GM18520 (cell line): ENCODE data around the gene KANSL1.
"Not testable (repeated sequence)": the region's sequence is repeated elsewhere in the genome, so short reads cannot be mapped to it uniquely, and the experiment has no call there.

ENCODE experiments used
- ATAC-seq: cut with Tn5 transposase; IDR thresholded peaks from one replicate; pipeline ENCODE4 v1.9.1; 2021; ENCODE audit not compliant: unreplicated experiment

Gene KANSL1

DNA sequence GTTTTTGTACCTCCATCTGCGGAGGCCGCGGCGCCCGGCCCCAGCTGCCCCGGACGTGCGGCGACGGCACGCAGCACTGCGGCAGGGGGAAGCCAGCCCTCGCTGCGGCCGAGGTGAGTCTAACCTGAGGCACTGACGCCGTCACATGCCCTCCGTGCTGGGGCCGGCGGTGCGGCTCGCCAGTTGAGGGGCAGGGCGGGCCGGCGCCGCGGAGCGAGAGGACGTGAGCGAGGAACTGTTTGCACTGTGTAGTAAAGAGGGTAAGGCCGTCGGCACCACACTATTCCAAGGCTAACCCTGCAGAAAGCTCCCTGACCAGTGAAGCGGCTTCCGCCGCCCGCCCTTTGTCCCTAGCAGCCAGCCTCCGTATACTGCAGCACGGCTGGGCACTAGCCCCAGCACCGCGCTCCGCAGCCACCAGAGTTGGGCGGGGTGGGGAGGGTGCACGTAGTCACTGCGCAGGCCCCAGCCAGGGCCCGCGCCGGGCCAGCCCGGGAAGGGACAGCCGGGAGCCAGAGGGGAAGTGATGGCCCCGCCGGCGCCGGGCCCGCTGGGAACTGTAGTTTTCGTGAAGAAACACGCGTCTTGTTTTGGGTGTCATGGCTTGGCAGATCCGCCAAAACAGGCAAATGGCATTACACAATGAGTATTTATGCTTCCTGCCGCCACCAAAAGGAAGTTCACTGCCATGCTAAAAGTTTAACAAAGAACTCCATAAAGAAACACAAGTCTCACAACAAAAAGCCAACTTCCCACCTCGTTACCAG, 580 bp upstream of the KANSL1 start:
- peak; percentile 49 for ATAC-seq

DNA sequence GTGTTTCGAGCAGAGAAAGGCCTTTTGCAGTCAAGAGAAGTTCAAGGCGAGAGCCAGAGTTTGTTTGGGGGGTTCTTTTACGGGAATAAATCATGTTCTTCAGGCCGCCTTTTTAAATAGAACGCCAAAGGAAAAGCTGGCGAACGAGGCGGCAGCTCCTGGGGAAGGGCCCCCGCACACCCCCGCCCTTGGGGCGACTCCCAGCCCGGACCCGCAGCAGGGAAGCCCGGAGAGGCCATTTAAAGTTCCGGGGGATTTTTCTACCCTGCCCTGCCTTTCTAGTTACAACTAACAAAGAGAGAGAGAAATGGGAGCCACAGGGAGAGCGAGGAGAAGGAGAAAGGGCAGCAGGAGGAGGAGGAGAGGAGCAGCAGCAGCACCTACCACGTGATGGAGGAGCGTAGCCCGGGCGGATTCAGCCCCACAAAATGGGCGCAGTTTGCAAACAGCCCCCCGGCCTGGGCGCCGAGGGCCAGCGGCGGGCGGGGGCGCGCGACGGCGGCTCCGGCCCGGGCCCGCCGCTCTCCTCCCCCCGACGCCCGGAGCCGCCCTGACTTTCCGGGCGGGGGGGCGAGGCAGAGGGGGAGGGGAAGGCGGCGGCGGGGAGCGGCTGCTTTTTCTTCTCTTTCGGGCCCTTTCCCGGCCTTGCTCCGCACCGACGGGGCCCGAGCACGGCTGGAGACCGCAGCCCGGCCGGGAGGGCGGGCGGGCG, 634 bp downstream of the KANSL1 start:
- peak; percentile 10 for ATAC-seq

GRCh38 chr17:46192189-46192438, 1.1 kb downstream of the KANSL1 start:
- ATAC-seq: no peak

- no peak for ATAC-seq
These were observed 1.7 kb downstream of the KANSL1 start for GRCh38 chr17:46191322-46192188.

- no peak for ATAC-seq
These were observed 2.5 kb downstream of the KANSL1 start for GRCh38 chr17:46190763-46191162.

GRCh38 chr17:46186827-46187235, 6.4 kb downstream of the KANSL1 start:
- ATAC-seq: not testable (repeated sequence)

DNA sequence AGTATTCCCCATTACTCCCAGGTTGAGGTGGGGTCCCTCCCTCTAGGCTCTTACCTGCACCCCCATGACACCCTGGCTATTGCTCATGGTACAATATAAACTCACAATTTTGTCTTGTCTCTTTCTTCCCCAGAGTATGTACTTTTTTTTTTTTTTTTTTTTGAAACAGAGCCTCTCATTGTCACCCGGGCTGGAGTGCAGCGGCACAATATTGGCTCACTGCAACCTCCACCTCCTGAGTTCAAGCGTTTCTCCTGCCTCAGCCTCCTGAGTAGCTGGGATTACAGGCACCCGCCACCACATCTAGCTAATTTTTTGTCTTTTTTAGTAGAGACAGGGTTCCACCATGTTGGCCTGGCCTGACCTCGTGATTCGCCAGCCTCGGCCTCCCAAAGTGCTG, 8.5 kb downstream of the KANSL1 start:
- ATAC-seq: no peak

GRCh38 chr17:46183383-46183782, 9.8 kb downstream of the KANSL1 start:
- ATAC-seq: not testable (repeated sequence)

DNA sequence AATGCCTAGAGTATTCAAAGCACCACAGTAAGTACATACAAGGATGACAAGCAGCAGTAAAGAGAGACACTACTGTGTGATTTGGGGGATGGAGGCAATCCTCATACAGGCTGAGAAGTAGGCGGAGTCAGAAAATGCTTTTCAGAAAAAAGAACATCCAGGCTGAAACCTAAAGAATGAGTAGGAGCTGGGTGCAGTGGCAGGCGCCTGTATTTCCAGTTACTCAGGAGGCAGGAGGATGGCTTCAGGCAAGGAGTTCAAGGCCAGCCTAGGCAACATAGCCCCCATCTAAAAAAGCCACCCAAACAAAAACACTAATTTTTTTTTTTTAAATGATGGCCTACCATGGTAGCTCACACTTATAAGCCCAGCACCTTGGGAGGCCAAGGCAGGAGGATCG, 10.3 kb downstream of the KANSL1 start:
- ATAC-seq: no peak

DNA sequence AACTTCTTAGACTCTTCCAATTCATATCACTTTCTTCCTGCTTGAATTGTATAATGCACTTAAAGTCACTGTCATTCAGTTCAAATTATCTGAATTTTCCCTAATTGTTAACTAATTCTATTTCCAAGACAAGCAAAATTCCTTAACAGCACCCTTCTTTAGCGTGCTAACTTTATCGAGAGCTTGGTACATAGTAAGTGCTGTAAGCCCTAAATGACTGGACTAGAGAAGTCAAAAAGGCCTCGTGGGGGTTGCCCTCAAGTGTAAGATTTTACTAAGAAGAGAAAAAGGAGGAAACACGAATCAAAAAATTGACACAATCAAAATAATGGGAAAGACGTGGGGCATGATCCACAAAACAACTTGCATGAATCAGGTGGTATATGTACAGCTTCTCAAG, 11.3 kb downstream of the KANSL1 start:
- no peak for ATAC-seq

- ATAC-seq: not testable (repeated sequence)
These were observed 11.9 kb downstream of the KANSL1 start for GRCh38 chr17:46181316-46181715.

DNA sequence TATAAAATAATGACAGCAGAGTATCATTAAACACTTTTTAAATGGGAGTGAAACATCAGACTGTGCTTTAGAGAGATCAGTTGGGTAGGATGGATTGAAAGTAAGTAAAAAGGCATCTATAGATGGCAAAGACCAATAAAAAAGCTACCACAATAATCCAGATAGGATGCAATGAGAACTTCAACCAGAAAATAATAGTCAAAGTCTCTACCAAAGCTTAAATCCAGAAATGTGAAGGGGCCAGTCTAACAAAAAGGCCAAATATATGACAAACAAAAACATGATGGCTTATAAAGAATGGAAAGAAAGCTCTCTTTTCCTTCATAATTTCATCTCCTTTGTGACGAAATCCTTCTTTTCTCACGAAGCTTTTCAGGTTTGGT, 12.3 kb downstream of the KANSL1 start:
- ATAC-seq: no peak

DNA sequence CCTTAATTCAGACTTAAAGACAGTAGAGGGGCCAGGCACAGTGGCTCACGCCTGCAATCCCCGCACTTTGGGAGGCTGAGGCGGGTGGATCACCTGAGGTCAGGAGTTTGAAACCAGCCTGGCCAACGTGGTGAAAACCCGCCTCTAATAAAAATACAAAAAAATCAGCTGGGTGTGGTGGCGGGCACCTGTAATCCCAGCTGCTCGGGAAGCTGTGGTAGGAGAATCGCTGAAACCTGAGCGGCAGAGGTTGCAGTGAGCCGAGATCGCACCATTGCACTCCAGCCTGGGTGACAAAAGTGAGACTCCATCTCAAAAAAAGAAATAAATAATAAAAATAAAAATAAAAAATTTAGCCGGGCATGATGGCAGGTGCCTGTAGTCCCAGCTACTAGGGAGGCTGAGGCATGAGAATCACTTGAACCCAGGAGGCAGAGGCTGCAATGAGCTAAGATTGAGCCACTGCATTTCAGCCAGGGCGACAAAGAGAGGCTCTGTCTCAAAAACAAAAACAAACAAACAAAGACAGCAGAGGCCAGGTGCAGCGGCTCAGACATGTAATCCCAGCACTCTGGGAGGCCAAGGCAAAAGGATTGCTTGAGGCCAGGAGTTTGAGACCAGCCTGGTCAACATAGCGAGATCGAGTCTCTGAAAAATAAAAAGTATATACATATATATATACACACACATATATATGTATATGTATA, 12.9 kb downstream of the KANSL1 start:
- not testable (repeated sequence) for ATAC-seq

GRCh38 chr17:46179375-46179999, 13.7 kb downstream of the KANSL1 start:
- ATAC-seq: no peak

GRCh38 chr17:46178550-46179214, 14.5 kb downstream of the KANSL1 start:
- no peak for ATAC-seq

DNA sequence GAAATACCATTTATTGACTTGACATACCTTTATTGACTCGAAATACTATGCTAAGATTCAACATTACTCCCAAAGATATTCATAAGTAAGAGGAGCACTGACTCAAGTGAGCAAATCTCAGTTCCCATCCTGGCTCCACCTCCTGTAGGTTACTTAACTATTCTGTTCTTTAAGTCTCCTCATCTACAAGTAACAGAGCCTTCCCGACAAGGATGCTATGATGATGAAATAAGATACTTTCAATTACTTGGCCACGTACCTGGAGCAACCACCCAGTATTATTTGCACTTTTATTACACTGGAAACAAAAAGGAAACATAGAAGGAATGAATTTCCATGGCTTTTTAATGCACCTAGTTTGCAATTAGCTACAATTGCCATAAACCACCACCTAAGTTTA, 16.3 kb downstream of the KANSL1 start:
- no peak for ATAC-seq

GRCh38 chr17:46175891-46176290, 17.3 kb downstream of the KANSL1 start:
- no peak for ATAC-seq

GRCh38 chr17:46173153-46173552, 20.1 kb downstream of the KANSL1 start:
- no peak for ATAC-seq

- no peak for ATAC-seq
These were observed 21.3 kb downstream of the KANSL1 start for GRCh38 chr17:46171939-46172338.
